Testis (tissue), 3 donors: ENCODE results near the gene SLC44A1. TPM values are rescaled to one million over a fixed set of nuclear protein-coding genes. Genes with fewer than 3 reads are reported as not detected.

Experiments
- DNase-seq: peaks from one replicate; pipeline ENCODE4 v3.0.0-alpha.2; 2019
- H3K27ac ChIP-seq, 2 donors: fragments of 200-600 bp; sonication (generic); one replicate each; pipeline ENCODE4 v1.5.1; 2019
- H3K27me3 ChIP-seq: fragments of 200-600 bp; sonication (generic); one replicate; pipeline ENCODE4 v1.5.1; 2019
- H3K36me3 ChIP-seq: fragments of 200-600 bp; sonication (generic); one replicate; pipeline ENCODE4 v1.5.1; 2017; ENCODE audit warnings: low read depth; ENCODE audit errors: missing control alignments
- H3K4me1 ChIP-seq: fragments of 200-600 bp; sonication (generic); one replicate; pipeline ENCODE4 v1.5.1; 2019
- H3K4me3 ChIP-seq, 2 donors: fragments of 200-600 bp; sonication (generic); one replicate each; pipeline ENCODE4 v1.5.1; 2017 to 2019
- H3K9me3 ChIP-seq: fragments of 200-600 bp; sonication (generic); one replicate; pipeline ENCODE4 v1.5.1; 2017
- CTCF ChIP-seq, 3 experiments: fragments of 450-650 bp in 2 of 3; fragments of 200-600 bp in 1 of 3; sonication (generic) in 1 of 3; IDR thresholded peaks; one replicate each; pipeline ENCODE4 v1.5.1; 2016 to 2019; ENCODE audit warnings: antibody characterized with exemption in 3 of 3, mild to moderate bottlenecking in 2 of 3, moderate library complexity in 1 of 3
- POLR2A ChIP-seq: fragments of 450-650 bp; IDR thresholded peaks from one replicate; pipeline ENCODE4 v1.6.1; 2017; ENCODE audit warnings: antibody characterized with exemption, mild to moderate bottlenecking, moderate library complexity
- WGBS, 2 donors: methylation state at CpG; one replicate each; pipeline ENCODE4 v1.1.5; 2018; 5-methylcytosine and 5-hydroxymethylcytosine counted together
- intact Hi-C: fragments of 100-400 bp; cut with DNase I; formaldehyde crosslinking; loops from one replicate; pipeline ENCODE4 v1.15.1; 2023; ENCODE audit warnings: low total_unique reads
- polyA plus RNA-seq: library from polyadenylated mRNA; stranded (reverse); fragments of 350-450 nt; fragmentation: Illumina TruSeq; extraction: RNeasy Lipid Tissue Mini Kit (QIAGEN cat#74804); gene quantifications from one replicate; pipeline ENCODE4 v1.2.3, GENCODE V29; 2014; ENCODE audit warnings: low read depth, low replicate concordance; ENCODE audit not compliant: insufficient read depth
- total RNA-seq, 2 donors: library from RNA; depleted of rRNA; stranded (reverse); fragments of >200 nt; gene quantifications; one replicate each; pipeline ENCODE4 v1.2.3, GENCODE V29; 2016

Gene SLC44A1
- total and polyA plus RNA-seq, 3 donors from 2014 or later, result 8.9 to 16.7 (median 11.1) TPM

- Histone ChIP-seq H3K4me3 (no peak overlapping the region), H3K36me3 (no peaks in the 10 kb centered on the region), H3K27me3 (no peaks in the 10 kb centered on the region), H3K9me3 (no peaks in the 10 kb centered on the region), H3K27ac (no peak overlapping the region), H3K4me1 (no peaks in the 10 kb centered on the region)
- TF ChIP-seq CTCF (IDR thresholded peaks at IDR 0.05) (no peak), POLR2A (no peak)
- intact Hi-C loops, result no loop called here
- DNase-seq, result no peak
Observed at GRCh38 chr9:105313238-105313637, 68.8 kb downstream of the SLC44A1 start.

DNA sequence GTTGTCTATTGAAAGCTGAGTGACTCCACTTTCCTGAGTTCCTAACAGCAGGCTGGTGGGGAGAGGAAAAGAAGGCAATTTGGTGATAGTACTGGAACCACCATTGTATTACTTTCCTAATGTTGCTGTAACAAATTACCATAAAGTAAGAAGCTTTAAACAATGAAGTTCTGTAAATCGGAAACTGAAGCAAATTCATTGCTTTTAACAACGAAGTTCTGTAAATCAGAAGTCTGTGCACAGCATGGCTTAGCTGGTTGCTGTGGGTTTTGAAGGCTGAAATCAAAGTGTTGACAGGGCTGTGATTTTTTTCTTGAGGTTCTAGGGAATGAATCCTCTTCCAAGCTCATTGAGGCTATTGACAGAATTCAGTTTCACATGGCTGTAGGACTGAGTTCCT lies 72.3 kb downstream of the SLC44A1 start:
- no peak overlapping the region for H3K27ac ChIP-seq
- no peaks in the 10 kb centered on the region for H3K27me3 ChIP-seq
- WGBS, 2 donors, result 92 to 95% methylated on average over 2 of the region's 2 CpGs
- no peaks in the 10 kb centered on the region for H3K36me3 ChIP-seq
- no peak overlapping the region for H3K4me3 ChIP-seq
- no peak for TF ChIP-seq CTCF (IDR thresholded peaks at IDR 0.05)
- no peak for TF ChIP-seq POLR2A
- intact Hi-C loops, result no loop called here
- no peaks in the 10 kb centered on the region for H3K9me3 ChIP-seq
- DNase-seq, result no peak
- no peaks in the 10 kb centered on the region for H3K4me1 ChIP-seq

DNA sequence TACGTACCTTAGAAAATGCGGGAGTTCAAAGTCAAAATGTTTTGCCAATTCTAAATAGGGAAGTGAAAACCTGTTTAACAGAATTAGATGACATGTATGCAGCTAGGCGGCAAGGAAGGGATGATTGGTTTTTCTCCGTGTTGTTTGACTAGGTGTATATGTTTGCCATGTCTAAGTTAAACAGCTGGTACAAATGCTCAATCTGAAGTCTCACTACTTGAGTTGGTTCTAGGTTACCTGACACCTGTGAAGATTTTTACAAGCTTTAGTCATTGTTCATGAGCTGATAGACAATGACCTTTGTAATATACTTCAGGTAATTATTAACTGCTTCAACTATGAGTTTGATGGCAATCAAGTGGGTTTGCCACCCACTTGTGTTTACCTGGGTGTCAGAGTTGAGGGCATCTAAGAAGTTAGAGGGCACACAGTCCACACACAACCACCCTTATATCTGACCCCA lies 74.3 kb downstream of the SLC44A1 start:
- intact Hi-C loops, result no loop called here
- no peak overlapping the region for H3K4me3 ChIP-seq
- H3K4me1 ChIP-seq, result no peaks in the 10 kb centered on the region
- no peaks in the 10 kb centered on the region for H3K27me3 ChIP-seq
- DNase-seq, result no peak
- H3K9me3 ChIP-seq, result no peaks in the 10 kb centered on the region
- H3K36me3 ChIP-seq, result no peaks in the 10 kb centered on the region
- TF ChIP-seq POLR2A, result no peak
- no peak for TF ChIP-seq CTCF (IDR thresholded peaks at IDR 0.05)
- no peak overlapping the region for H3K27ac ChIP-seq
- 80 to 91% methylated on average over 4 of the region's 4 CpGs for WGBS, 2 donors

DNA sequence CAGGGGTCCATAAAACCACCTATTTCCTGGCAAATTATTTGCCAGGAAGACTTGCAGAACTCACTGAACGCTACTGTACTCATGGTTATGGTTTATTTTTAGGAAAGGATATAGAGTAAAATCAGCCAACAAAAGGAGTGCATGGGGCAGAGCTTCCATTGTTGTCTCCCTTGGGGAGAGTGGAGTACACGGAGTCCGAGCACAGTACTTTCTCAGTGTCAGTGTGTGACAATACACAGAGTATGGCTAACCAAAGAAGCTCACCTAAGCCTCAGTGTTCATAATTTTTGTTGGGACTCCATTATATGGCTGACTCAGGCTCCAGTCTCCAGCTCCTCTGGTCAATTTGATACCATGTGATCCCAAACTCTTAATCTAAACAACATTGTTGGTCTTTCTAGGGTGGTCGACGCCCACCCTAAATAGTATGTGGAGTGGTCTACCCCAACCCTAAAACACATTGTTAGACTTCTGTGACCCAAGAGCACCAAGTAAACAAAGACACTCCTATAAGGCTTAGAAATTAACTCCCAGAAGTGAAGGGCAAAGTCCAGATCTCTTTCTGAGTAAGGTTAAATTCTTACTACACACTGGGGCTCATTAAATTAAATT lies 74.9 kb downstream of the SLC44A1 start:
- Histone ChIP-seq H3K4me3 (no peak overlapping the region), H3K9me3 (no peaks in the 10 kb centered on the region), H3K27me3 (no peaks in the 10 kb centered on the region), H3K4me1 (no peaks in the 10 kb centered on the region), H3K27ac (no peak overlapping the region), H3K36me3 (no peaks in the 10 kb centered on the region)
- 89 to 91% methylated on average over 5 of the region's 5 CpGs for WGBS, 2 donors
- DNase-seq, result no peak
- no peak for TF ChIP-seq CTCF (IDR thresholded peaks at IDR 0.05)
- no peak for TF ChIP-seq POLR2A
- intact Hi-C loops, result no loop called here

DNA sequence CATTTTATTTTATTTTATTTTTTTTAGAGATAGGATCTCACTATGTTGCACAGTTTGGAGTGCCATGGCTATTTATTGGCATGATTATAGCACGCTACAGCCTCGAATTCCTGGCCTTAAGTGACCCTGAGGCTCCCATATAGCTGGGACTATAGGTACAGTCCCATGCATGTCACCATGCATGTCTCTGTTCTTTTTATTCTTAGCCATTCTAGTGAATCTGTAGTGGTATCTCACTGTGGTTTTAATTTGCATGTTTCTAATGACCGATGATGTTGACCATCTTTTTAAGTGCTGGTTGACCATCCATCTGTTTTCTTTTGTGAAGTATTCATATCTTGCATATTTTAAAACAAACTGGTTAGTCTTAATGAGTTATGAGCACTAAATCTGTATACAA lies 76.1 kb downstream of the SLC44A1 start:
- intact Hi-C loops, result no loop called here
- TF ChIP-seq POLR2A (no peak), CTCF (IDR thresholded peaks at IDR 0.05) (no peak)
- Histone ChIP-seq H3K27me3 (no peaks in the 10 kb centered on the region), H3K27ac (no peak overlapping the region), H3K9me3 (no peaks in the 10 kb centered on the region), H3K36me3 (no peaks in the 10 kb centered on the region), H3K4me3 (no peak overlapping the region), H3K4me1 (no peaks in the 10 kb centered on the region)
- WGBS, 2 donors, result 80 to 82% methylated on average over 3 of the region's 3 CpGs
- DNase-seq, result no peak
